ENCODE data around the gene GUCY1B1.

The GUCY1B1 gene

DNA sequence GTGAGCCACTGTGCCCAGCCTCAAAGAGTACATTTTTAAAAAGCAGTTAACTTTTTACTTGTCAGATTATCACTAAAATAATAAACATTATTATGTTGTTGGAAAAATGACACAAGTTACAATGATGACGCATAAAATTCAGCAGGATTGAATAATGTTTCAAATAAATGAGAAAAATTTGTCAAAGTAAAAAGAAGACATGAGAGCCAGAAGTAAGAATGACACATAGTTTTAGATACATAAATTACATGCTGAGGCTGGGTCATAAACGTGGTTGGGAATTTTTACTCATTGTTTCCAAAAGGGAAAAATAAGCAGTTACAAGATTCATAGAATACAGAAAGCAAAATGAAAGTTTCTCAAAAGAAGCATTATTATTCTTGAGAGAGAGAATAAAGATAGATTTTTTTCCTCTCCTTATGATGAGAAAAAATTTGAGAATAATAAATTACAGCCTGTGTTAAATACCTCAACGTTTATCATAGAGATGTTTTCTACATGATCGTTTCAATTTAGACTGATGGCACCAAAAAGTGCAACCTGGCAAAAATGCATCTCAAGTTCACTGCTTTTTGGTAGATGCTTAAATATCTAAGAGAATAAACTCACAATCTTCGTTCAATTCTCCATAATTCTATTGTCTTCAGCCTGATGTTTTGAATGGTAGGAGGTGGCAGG is 40.4 kb downstream of the GUCY1B1 start:
- DNase-seq (ENCODE audit: low read depth in 2 of 2), result no peak

DNA sequence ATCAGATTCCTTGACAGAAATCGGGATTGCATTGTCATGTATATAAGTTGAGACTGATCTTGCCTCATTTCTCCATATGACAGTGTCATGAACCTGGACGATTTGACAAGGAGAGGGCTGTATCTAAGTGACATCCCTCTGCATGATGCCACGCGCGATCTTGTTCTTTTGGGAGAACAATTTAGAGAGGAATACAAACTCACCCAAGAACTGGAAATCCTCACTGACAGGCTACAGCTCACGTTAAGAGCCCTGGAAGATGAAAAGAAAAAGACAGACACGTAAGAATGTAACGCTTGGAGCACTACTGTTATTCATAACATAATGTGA is 40.9 kb downstream of the GUCY1B1 start:
- DNase-seq (ENCODE audit: low read depth in 2 of 2), result no peak

DNA sequence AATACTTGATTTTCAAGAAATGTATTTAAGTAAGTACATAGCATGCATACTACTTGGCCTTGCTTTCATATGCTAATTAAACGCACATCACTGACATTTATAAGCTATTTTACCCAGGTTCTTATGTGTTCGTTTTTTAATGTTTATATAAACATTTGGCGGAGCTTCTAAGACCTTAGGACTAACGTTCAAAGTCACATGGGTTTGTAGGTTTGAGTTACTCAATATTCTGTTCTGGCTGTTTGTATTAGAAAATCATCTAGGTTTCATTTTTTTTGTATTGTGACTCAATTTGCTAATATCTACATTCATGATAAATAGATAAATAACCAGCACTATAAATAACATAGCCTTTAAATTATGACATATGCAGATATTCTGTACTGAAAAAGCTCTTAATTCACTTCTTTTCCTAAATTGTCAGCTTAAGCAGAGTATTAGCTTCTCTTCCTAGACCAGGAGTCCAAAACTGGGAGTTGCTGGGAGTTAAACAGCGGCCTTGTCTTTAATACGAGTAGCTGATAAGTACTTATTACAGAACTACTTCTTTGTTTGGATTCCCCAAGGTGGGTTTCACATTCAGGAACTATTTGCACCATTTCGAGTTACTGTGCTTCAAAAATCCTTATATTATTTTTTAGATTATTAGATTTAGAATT is 42.0 kb downstream of the GUCY1B1 start:
- no peak for DNase-seq (ENCODE audit: low read depth in 2 of 2)

DNA sequence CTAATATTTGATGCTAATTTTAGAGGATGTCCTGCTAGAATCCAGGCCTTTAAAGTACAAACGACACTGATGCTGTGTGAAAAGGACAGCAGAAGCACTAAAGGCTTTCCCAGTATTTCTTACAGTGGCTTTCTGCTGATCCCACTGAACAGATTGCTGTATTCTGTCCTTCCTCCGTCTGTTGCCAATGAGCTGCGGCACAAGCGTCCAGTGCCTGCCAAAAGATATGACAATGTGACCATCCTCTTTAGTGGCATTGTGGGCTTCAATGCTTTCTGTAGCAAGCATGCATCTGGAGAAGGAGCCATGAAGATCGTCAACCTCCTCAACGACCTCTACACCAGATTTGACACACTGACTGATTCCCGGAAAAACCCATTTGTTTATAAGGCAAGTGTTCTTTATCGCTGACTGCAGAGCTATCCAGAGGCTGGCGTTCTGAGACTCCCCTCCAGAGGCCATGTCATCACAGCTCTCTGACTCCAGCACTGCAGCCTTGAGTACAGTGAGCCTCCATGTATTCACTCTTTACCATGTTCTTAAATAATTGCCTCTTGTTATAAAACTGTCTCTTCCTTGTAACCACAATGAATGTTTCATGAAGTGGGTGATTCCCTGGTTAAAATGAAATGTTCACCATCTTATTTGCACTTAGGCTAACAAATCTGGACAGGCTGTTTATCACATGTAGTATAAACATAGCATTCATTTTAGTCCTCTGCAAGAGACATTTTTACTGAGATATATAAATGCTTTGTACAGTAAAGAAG is 43.6 kb downstream of the GUCY1B1 start:
- no peak for DNase-seq (ENCODE audit: low read depth in 2 of 2)

DNA sequence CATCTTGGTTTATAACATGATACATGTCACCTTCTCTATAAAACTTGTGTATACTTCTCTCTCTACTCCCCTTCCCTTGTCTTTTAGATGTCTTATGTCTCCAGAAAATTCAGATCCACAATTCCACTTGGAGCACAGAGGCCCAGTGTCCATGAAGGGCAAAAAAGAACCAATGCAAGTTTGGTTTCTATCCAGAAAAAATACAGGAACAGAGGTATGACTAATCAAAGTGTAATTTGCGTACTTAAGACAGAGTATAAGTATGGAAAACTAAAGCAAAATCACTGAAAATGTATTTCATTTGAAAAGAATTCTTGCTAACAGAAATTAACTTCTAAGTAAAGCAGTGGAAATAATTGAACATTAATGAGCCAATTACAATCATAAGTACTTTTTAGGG is 46.2 kb downstream of the GUCY1B1 start:
- DNase-seq (ENCODE audit: low read depth in 2 of 2), result no peak

DNA sequence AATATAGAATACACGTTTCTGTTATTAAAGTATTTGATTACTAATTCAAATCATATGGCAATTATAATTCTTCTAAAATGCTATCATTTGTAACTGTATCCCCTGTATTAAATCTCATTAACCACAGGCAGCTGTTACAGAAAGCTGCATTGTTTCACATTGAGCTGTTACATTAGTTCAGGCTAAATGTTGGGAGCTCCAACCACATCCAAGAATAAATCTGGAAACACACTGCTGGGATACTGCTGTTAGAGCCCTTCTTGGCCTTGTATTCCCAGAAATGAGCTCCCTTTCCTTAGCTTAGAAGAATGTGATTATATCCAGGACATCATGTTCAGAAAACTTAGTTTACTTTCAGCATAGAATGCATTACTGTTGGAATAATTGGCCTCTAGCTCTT is 48.2 kb downstream of the GUCY1B1 start:
- peak; percentile 94 to 96 for DNase-seq (ENCODE audit: low read depth in 2 of 2)

DNA sequence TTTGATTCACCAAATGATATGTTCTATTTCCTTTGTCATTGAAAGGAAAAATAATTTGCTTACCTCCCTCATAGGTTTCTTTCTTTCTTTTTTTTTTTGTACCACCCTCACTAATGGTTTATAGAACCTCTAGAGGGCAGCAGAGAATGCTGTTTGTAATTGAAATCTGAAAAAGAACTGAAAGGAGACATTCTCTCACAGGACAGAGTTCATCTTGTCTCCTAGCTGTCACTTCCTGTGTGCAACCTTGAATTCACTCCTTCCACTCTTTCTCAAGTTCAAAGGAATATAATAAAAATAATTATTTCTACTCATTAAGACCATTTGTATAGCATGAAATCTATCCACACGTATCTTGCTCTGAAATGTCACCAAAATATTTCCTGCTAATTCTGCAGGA is 51.0 kb downstream of the GUCY1B1 start:
- peak; percentile 75 for DNase-seq (ENCODE audit: low read depth in 2 of 2)

DNA sequence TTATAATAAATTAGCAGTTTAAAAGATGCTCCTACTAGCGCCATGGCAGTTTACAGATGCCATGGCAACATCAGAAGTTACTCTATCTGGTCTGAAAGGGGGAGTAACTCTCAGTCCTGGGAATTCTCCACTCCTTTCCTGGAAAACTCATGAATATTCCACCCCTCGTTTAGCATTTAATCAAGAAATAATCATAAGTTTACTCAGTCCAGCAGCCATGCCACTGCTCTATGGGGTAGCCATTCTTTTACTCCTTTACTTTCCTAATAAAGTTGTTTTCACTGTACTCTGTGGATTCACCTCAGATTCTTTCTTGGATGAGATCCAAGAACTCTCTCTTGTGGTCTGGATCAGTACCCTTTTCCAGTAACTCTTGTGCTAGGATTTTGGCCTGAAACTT is 52.3 kb downstream of the GUCY1B1 start:
- DNase-seq (ENCODE audit: low read depth in 2 of 2), result no peak

DNA sequence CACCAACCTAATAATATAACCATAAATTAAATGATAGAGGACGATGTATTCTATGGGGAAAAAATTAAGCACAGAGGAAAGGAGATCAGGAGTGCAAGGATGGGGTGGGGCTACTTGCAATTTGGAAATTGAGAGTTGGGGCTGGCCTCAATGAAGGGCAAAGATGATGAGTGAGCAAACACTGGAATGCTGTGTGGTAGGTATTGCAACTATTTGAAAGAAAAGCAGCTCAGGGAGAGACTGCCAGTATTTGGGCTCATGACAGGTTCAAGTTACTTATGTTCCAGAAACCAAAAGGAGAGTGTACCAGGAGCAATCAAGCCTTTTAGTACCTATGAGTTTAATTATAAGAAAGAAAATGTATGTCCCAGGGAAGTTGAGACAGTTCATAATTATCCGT is 59.8 kb downstream of the GUCY1B1 start:
- DNase-seq (ENCODE audit: low read depth in 2 of 2), result no peak

DNA sequence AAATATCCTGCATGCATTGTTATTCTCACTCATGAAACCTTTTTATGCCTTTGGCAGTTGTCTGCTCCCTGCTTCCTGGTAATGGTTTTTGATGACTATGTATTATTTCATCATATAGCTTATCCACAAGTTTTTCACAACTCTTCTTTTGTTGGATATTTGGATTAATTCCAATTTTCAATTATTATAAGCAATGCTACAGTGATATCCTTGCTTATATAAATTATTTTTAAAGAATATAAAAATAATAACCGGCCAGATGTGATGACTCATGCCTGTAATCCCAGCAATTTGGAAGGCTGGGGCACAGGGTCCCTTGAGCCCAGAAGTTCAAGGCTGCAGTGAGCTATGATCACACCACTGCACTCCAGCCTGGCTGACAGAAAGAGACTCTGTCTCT is 60.2 kb downstream of the GUCY1B1 start:
- DNase-seq (ENCODE audit: low read depth in 2 of 2), result no peak

DNA sequence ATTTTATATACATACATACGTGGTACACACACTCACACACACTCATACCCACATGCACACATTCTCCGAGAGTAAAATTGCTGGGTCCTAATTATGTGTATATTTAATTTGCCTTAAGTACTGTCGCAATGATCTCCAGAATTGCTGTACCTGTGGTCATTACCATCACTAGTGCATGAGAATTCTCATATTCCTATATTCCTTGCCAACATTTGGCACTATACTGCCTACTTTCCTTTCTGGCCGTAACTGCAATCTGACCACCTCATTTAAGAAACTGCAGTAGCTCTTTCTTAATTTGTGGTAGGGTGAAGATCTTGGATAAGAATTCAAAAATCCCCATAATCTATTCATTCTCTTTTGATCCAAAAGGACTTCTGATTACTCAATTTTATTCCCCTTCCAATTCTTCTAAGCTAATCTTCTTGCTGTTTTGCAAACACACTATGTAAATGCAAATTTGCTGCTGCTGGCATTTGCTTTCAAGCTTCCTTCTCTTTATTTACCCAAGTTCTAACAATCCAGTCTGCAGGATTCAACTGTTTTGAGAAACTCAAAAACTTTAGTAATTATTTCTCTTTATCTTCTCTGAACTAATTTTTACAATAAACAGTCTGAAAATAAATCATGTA is 62.2 kb downstream of the GUCY1B1 start:
- DNase-seq (ENCODE audit: low read depth in 2 of 2), result no peak

DNA sequence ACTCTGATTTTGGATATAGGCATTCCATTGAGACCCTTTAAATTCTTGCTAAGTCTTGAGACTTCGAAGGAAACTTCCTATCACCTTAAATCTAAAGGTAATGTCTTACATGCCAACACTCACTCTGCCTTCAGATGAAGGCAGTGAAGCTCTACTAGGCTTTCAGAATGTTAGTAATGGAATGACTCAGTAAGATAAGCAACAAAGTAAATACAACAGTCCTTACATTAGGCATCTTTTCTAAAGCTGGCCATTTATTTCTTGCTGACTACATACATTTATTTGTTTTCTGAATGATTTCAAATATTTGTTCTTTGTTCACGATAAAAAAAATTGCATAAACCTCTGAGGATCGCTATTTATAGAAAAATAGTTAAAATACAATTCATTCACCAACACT is 63.8 kb downstream of the GUCY1B1 start:
- no peak for DNase-seq (ENCODE audit: low read depth in 2 of 2)

DNA sequence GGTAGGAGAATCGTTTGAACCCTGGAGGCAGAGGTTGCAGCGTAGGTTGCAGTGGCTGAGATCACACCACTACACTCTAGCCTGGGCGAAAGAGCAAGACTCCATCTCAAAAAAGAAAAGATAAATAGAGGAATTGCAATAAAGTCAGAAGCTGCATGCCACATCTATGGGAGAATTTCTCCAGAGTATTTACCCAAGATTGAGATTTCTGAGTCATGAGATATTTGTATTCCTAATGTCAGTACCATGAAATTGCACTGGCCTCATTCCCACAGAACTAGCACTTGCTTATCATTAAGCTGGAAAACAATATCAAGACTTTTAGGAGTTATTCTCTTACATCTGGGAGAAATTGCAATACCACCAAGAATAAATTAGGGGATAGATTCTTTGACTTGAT is 69.8 kb downstream of the GUCY1B1 start:
- no peak for DNase-seq (ENCODE audit: low read depth in 2 of 2)

DNA sequence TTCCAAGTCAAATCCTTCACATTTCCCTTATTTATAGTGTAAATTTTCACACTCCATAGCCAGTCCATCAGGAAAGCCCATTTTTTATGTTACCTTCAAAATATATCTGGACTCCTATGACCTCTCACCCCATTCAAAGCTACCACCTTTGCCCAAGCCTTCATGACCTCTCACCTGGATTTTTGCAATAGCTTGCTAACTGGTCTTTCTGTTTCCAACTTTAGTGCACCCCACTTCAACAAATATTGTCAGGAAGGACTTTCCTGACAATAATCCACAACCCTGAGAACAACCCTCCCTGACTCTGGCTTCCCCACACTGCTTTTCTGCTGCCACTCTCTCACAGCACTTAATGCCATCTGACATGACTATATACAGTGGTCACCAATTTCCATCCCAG is 73.8 kb downstream of the GUCY1B1 start:
- no peak for DNase-seq (ENCODE audit: low read depth in 2 of 2)

DNA sequence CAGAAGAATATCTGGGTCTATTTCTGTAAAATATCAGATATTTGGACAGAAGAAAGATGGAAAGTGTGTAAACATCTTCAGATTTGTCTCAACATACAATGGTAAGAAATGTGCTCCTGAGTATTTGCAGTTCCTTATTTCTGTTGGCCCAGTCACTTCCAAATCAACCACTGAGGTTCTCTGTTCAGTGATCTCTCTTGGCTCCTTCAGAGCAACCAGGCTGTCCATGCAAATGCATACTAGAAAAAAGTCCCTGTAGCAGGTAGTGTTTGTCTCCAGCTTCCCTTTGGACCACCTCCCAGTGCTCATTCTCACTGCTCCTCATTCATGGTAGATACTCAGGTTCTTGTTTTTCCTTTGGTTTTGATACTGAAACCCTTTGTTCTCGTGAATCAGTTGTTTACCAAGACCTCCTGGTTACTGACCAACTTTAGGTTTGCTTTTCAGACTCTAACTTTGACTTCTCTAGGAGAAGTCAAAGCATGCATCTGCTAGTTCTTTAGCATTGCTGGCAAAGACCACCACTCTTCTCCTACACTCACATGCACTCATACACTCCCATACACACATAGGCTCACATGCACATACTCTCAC is 78.5 kb downstream of the GUCY1B1 start:
- DNase-seq (ENCODE audit: low read depth in 2 of 2), result no peak

DNA sequence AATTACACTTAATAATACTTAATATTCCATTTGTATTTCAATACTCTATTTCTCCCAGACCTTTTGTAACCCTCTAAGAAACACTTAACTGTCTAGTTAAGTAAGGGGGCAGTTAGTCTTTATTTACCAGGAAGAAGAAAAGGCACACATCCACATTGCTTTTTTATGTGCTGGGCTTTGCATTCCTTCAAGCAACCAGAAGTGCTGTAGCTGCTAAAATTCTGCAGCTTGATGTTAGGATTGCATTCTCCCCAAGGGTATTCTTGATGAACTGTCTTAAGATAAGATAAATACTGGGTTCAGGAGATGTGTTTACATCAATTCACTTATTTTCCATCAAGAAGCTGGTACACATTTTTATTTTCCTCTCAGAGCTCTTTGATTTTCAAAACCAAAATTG is 83.3 kb downstream of the GUCY1B1 start:
- no peak for DNase-seq (ENCODE audit: low read depth in 2 of 2)

DNA sequence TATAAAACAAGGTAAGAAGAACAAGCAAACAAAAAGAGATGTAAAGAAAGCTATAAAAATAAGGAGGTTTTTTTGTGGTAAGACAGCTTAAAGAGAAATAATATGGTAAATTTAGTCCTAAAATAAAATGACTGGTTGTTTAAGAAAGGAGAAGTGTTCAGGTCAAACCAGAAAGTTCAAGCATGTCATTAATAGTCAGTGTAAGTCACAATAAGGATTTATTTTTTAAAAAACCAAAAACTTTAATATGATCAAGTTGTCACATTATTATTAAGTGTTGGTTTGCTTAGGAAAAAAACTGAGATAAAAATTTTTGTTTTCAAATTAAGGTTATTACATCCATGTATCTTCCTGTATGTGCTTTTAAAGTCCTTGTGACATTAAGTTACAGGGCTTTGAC is 88.1 kb downstream of the GUCY1B1 start:
- no peak for DNase-seq (ENCODE audit: low read depth in 2 of 2)

DNA sequence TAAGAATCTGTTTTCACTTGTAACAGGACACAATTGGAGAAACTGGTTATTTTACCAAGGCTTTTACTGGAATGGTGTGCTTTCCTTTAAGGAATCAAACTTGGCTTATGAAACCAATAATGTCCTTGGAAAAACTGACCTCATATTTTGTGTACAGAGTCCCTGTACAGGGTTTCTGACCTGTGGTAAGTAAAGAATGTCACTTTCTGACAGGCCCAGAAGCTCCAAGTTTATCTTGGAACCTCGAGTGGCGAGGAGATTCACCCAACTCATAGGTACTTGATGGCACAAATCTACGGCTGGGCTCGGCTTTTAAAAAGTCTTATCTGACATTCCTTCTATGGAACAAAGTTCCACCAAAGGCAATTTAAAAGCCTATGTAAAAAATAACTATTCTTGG is 90.2 kb downstream of the GUCY1B1 start:
- DNase-seq (ENCODE audit: low read depth in 2 of 2), result no peak

DNA sequence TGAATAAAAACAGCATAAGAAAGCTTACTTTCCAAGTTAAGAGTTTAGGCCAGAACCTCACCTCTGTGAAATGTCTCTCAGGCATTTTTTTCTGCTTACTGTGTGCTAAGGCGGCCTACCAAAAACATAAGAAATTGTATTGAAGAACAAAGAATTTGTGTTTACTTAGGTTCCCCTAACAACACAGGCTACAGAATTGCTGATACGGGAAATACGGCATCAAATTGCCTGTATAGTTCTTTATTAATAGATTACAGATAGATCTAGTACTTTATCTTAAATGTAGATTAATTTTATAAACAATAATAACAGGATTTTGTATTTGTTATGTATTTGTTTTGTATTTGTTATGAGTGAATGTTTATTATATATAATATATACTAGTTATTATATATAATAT is 94.4 kb downstream of the GUCY1B1 start:
- DNase-seq (ENCODE audit: low read depth in 2 of 2), result no peak

DNA sequence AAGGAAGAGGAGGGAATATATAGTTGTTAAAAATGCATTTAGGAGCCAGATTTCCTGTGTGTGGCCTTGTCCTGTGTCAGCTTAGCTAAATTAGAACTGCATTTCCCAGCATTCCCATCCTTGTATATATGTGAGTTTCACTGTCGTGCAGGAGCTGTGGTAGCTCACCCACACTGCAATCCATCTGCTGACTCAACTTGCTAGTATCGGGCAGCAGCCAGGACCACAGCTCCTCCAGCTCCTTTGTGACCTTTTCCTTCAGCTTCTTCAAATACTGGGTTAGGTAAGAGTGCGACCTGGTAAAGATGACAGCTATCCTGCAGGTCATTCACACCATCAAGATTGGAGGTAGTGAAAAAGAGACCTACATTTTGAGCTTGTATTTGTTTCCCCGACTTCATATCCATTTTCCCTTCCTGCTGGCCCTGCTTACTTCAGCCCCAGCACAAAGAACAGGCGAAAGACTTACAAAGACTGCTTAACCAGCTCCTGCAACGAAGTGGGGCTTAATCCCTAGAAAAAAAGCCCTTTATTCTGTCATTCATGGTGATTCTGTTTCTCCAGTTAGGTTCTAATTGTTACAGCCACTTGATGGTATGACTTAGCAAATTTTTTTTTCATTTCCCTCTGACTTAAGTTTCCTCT is 95.9 kb downstream of the GUCY1B1 start:
- DNase-seq (ENCODE audit: low read depth in 2 of 2), result peak; percentile 12 to 23

DNA sequence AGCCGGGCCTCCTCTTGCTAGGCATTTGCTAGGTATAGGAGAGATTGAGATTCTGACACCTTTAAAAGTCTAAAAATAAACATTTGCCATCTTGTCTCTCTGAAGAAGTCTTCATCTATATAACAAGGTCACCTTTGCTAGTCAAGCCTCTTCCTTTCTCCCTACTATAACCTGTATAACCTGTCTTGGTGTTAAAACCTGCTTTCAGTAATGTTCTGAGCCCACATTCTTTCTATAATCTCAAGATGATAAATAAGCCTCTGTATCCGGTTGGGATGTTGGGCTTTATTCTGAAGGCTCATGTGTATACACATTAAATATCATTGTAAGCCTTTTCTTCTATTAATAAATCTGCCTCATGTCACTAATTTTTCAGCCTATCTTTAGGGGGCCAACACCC is 97.1 kb downstream of the GUCY1B1 start:
- DNase-seq (ENCODE audit: low read depth in 2 of 2), result no peak

Data from fibroblast of skin of left biceps (primary cell).